ENCODE results near the gene SIN3A.

The SIN3A gene

GRCh38 chr15:75420698-75421097, 30.8 kb downstream of the SIN3A start:
- no peak for TF ChIP-seq MAX (IDR thresholded peaks at IDR 0.05)
- TF ChIP-seq CREB1 (IDR thresholded peaks at IDR 0.05; ENCODE audit: low read depth) = no peak
- TF ChIP-seq EP300 (IDR thresholded peaks at IDR 0.05; ENCODE audit: borderline replicate concordance) = no peak
- no peak for TF ChIP-seq TCF12 (IDR thresholded peaks at IDR 0.05; ENCODE audit: low read depth)
- TF ChIP-seq TEAD4 (IDR thresholded peaks at IDR 0.05) = no peak
- TF ChIP-seq EGR1 (IDR thresholded peaks at IDR 0.05) = no peak
- TF ChIP-seq RAD21 (IDR thresholded peaks at IDR 0.05; ENCODE audit: low read depth) = no peak
- TF ChIP-seq TAF1 (IDR thresholded peaks at IDR 0.05; ENCODE audit: low read depth) = no peak
- TF ChIP-seq NFIC (IDR thresholded peaks at IDR 0.05) = no peak
- no peak for TF ChIP-seq USF1 (IDR thresholded peaks at IDR 0.05)
- TF ChIP-seq FOXM1 (IDR thresholded peaks at IDR 0.05; ENCODE audit: borderline replicate concordance, low read depth) = no peak

GRCh38 chr15:75416584-75416983, 34.9 kb downstream of the SIN3A start:
- TF ChIP-seq RAD21 (IDR thresholded peaks at IDR 0.05; ENCODE audit: low read depth) = no peak
- TF ChIP-seq YY1 (IDR thresholded peaks at IDR 0.05; ENCODE audit: low read depth) = no peak
- no peak for TF ChIP-seq TAF1 (IDR thresholded peaks at IDR 0.05; ENCODE audit: low read depth)

- TF ChIP-seq TEAD4 (IDR thresholded peaks at IDR 0.05) = no peak
- no peak for TF ChIP-seq CEBPB (IDR thresholded peaks at IDR 0.05)
- no peak for TF ChIP-seq EGR1 (IDR thresholded peaks at IDR 0.05)
- TF ChIP-seq MAX (IDR thresholded peaks at IDR 0.05) = no peak
- TF ChIP-seq CREB1 (IDR thresholded peaks at IDR 0.05; ENCODE audit: low read depth) = no peak
- no peak for TF ChIP-seq NFIC (IDR thresholded peaks at IDR 0.05)
Measured at GRCh38 chr15:75410196-75410595, 41.3 kb downstream of the SIN3A start.

- no peak for TF ChIP-seq REST (IDR thresholded peaks at IDR 0.05; ENCODE audit: low read depth)
- TF ChIP-seq TAF1 (IDR thresholded peaks at IDR 0.05; ENCODE audit: low read depth) = no peak
- TF ChIP-seq CEBPB (IDR thresholded peaks at IDR 0.05) = no peak
- TF ChIP-seq USF1 (IDR thresholded peaks at IDR 0.05) = no peak
- no peak for TF ChIP-seq RAD21 (IDR thresholded peaks at IDR 0.05; ENCODE audit: low read depth)
- no peak for TF ChIP-seq MAX (IDR thresholded peaks at IDR 0.05)
- TF ChIP-seq FOXM1 (IDR thresholded peaks at IDR 0.05; ENCODE audit: borderline replicate concordance, low read depth) = no peak
- no peak for TF ChIP-seq YY1 (IDR thresholded peaks at IDR 0.05; ENCODE audit: low read depth)
- no peak for TF ChIP-seq EP300 (IDR thresholded peaks at IDR 0.05; ENCODE audit: borderline replicate concordance)
- no peak for TF ChIP-seq NFIC (IDR thresholded peaks at IDR 0.05)
- TF ChIP-seq EGR1 (IDR thresholded peaks at IDR 0.05) = no peak
- TF ChIP-seq TCF12 (IDR thresholded peaks at IDR 0.05; ENCODE audit: low read depth) = no peak
Measured at GRCh38 chr15:75407083-75407482, 44.4 kb downstream of the SIN3A start.

- TF ChIP-seq TCF12 (IDR thresholded peaks at IDR 0.05; ENCODE audit: low read depth) = no peak
- no peak for TF ChIP-seq YY1 (IDR thresholded peaks at IDR 0.05; ENCODE audit: low read depth)
- no peak for TF ChIP-seq CEBPB (IDR thresholded peaks at IDR 0.05)
- no peak for TF ChIP-seq REST (IDR thresholded peaks at IDR 0.05; ENCODE audit: low read depth)
- no peak for TF ChIP-seq FOXM1 (IDR thresholded peaks at IDR 0.05; ENCODE audit: borderline replicate concordance, low read depth)
- TF ChIP-seq EP300 (IDR thresholded peaks at IDR 0.05; ENCODE audit: borderline replicate concordance) = no peak
- no peak for TF ChIP-seq TEAD4 (IDR thresholded peaks at IDR 0.05)
- no peak for TF ChIP-seq MAX (IDR thresholded peaks at IDR 0.05)
- no peak for TF ChIP-seq ZBTB7A (IDR thresholded peaks at IDR 0.05; ENCODE audit: low read depth)
- TF ChIP-seq EGR1 (IDR thresholded peaks at IDR 0.05) = no peak
Measured at GRCh38 chr15:75403892-75404291, 47.6 kb downstream of the SIN3A start.

GRCh38 chr15:75397494-75397893, 54.0 kb downstream of the SIN3A start:
- TF ChIP-seq TEAD4 (IDR thresholded peaks at IDR 0.05) (no peak), EP300 (IDR thresholded peaks at IDR 0.05; ENCODE audit: borderline replicate concordance) (no peak), FOXM1 (IDR thresholded peaks at IDR 0.05; ENCODE audit: borderline replicate concordance, low read depth) (no peak), USF1 (IDR thresholded peaks at IDR 0.05) (no peak), TAF1 (IDR thresholded peaks at IDR 0.05; ENCODE audit: low read depth) (no peak), NFIC (IDR thresholded peaks at IDR 0.05) (no peak), CEBPB (IDR thresholded peaks at IDR 0.05) (no peak), TCF12 (IDR thresholded peaks at IDR 0.05; ENCODE audit: low read depth) (no peak), REST (IDR thresholded peaks at IDR 0.05; ENCODE audit: low read depth) (no peak), RAD21 (IDR thresholded peaks at IDR 0.05; ENCODE audit: low read depth) (no peak), CREB1 (IDR thresholded peaks at IDR 0.05; ENCODE audit: low read depth) (no peak), YY1 (IDR thresholded peaks at IDR 0.05; ENCODE audit: low read depth) (no peak), ZBTB7A (IDR thresholded peaks at IDR 0.05; ENCODE audit: low read depth) (no peak), EGR1 (IDR thresholded peaks at IDR 0.05) (no peak), MAX (IDR thresholded peaks at IDR 0.05) (no peak)

Data from Ishikawa (cell line).